Tongue (tissue), 2 donors: Measurements from ENCODE around the gene RAB30. TPM values are rescaled to one million over a fixed set of nuclear protein-coding genes. Genes with fewer than 3 reads are reported as not detected.

Experiments
- DNase-seq: peaks from one replicate; pipeline ENCODE4 v3.0.0-alpha.2; 2015
- total RNA-seq: library from RNA; depleted of rRNA; stranded (reverse); fragments of >200 nt; gene quantifications from one replicate; pipeline ENCODE4 v1.2.3, GENCODE V29; 2014

Gene RAB30
- total RNA-seq, 1 donor from 2014 or later, result 39.3 TPM

GRCh38 chr11:83070731-83071566 is 748 bp downstream of the RAB30 start:
- DNase-seq, result peak; percentile 66

- DNase-seq, result peak; percentile 59
Observed at GRCh38 chr11:83070044-83070701, 1.5 kb downstream of the RAB30 start.

GRCh38 chr11:83069441-83070043 is 2.2 kb downstream of the RAB30 start:
- DNase-seq, result peak; percentile 45

- DNase-seq, result no peak
Observed at GRCh38 chr11:83068568-83068967, 3.1 kb downstream of the RAB30 start.

- no peak for DNase-seq
Observed at GRCh38 chr11:83064011-83064410, 7.7 kb downstream of the RAB30 start.

GRCh38 chr11:83063073-83063754 is 8.5 kb downstream of the RAB30 start:
- DNase-seq, result peak; percentile 51

GRCh38 chr11:83061883-83062282 is 9.8 kb downstream of the RAB30 start:
- DNase-seq, result no peak

GRCh38 chr11:83060965-83061364 is 10.7 kb downstream of the RAB30 start:
- no peak for DNase-seq

GRCh38 chr11:83057721-83058120 is 14.0 kb downstream of the RAB30 start:
- DNase-seq, result no peak

GRCh38 chr11:83056611-83057010 is 15.1 kb downstream of the RAB30 start:
- DNase-seq, result no peak

- DNase-seq, result no peak
Observed at GRCh38 chr11:83056204-83056603, 15.5 kb downstream of the RAB30 start.

GRCh38 chr11:83054904-83055380 is 16.8 kb downstream of the RAB30 start:
- DNase-seq, result no peak

- no peak for DNase-seq
Observed at GRCh38 chr11:83054001-83054400, 17.7 kb downstream of the RAB30 start.

GRCh38 chr11:83051760-83052671 is 19.7 kb downstream of the RAB30 start:
- DNase-seq, result peak; percentile 73

- no peak for DNase-seq
Observed at GRCh38 chr11:83047515-83048225, 24.0 kb downstream of the RAB30 start.

- no peak for DNase-seq
Observed at GRCh38 chr11:83046621-83047172, 25.0 kb downstream of the RAB30 start.

- DNase-seq, result no peak
Observed at GRCh38 chr11:83044958-83045712, 26.6 kb downstream of the RAB30 start.

- DNase-seq, result no peak
Observed at GRCh38 chr11:83042964-83043711, 28.6 kb downstream of the RAB30 start.

GRCh38 chr11:83041126-83041525 is 30.6 kb downstream of the RAB30 start:
- DNase-seq, result no peak
